Kidney epithelial cell (primary cell): Measurements from ENCODE around the gene PPP1R10. TPM values are rescaled to one million over a fixed set of nuclear protein-coding genes. Genes with fewer than 3 reads are reported as not detected.
"Not testable (repeated sequence)": the region's sequence is repeated elsewhere in the genome, so short reads cannot be mapped to it uniquely, and the experiment has no call there.

Experiments
- DNase-seq: peaks from one replicate; pipeline ENCODE4 v3.0.0-alpha.2; 2010; ENCODE audit warnings: low read depth
- H3K27me3 ChIP-seq: 2 replicates; pipeline ENCODE4 v1.6.0; 2011; ENCODE audit warnings: low read length; ENCODE audit not compliant: control insufficient read depth, insufficient read depth
- H3K36me3 ChIP-seq: 2 replicates; pipeline ENCODE4 v1.5.1; 2011; ENCODE audit warnings: low read length; ENCODE audit not compliant: control insufficient read depth, insufficient read depth
- H3K4me3 ChIP-seq: 2 replicates; pipeline ENCODE4 v1.5.1; 2011; ENCODE audit warnings: low read depth, mild to moderate bottlenecking, control low read depth, low read length
- CTCF ChIP-seq: IDR thresholded peaks from 2 replicates; pipeline ENCODE4 v1.5.1; 2011; ENCODE audit warnings: mild to moderate bottlenecking, moderate library complexity, low read length, control low read depth, inconsistent platforms; ENCODE audit not compliant: insufficient read depth, poor library complexity, severe bottlenecking
- total RNA-seq: library from RNA; depleted of rRNA; stranded (reverse); fragments of >200 nt; gene quantifications from 2 replicates; pipeline ENCODE4 v1.2.3, GENCODE V29; 2015

Gene PPP1R10
- total RNA-seq, 1 donor from 2014 or later, result 38.6 TPM

- H3K27me3 ChIP-seq, H3K36me3 ChIP-seq, DNase-seq, H3K4me3 ChIP-seq: not testable (repeated sequence)
- TF ChIP-seq CTCF, result peak; percentile 66
Observed at GRCh38 chr6:30597315-30598144, 19.5 kb downstream of the PPP1R10 start.

- Histone ChIP-seq H3K27me3 (no peaks in the 10 kb centered on the region), H3K36me3 (peaks cover 1% of the 10 kb centered on the region), H3K4me3 (no peak overlapping the region)
- DNase-seq, result no peak
- TF ChIP-seq CTCF, result no peak
Observed at GRCh38 chr6:30592287-30592686, 24.8 kb downstream of the PPP1R10 start.

DNA sequence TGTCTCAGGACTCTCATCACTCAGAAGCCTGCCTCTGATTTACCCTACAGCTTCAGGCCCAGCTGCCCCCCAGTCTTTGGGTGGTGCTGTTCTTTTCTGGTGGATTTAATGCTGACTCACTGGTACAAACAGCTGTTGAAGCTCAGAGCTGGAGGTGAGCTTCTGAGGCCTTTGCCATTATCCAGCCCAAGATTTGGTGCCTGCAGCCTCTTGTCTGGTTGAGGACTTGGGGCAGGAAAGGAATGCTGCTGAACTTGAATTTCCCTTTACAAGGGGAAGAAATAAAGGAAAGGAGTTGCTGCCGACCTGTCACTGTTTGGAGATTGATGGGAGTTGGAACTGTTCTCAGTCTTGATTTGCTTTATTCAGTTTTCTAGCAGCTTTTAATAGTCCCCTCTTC is 26.0 kb downstream of the PPP1R10 start:
- peaks cover 1% of the 10 kb centered on the region for H3K36me3 ChIP-seq
- no peak for TF ChIP-seq CTCF
- no peaks in the 10 kb centered on the region for H3K27me3 ChIP-seq
- peak; percentile 28 for DNase-seq
- no peak overlapping the region for H3K4me3 ChIP-seq

- H3K27me3 ChIP-seq, result no peaks in the 10 kb centered on the region
- H3K4me3 ChIP-seq, result no peak overlapping the region
- DNase-seq, result no peak
- TF ChIP-seq CTCF, result no peak
- H3K36me3 ChIP-seq, result peaks cover 1% of the 10 kb centered on the region
Observed at GRCh38 chr6:30590509-30590908, 26.5 kb downstream of the PPP1R10 start.

DNA sequence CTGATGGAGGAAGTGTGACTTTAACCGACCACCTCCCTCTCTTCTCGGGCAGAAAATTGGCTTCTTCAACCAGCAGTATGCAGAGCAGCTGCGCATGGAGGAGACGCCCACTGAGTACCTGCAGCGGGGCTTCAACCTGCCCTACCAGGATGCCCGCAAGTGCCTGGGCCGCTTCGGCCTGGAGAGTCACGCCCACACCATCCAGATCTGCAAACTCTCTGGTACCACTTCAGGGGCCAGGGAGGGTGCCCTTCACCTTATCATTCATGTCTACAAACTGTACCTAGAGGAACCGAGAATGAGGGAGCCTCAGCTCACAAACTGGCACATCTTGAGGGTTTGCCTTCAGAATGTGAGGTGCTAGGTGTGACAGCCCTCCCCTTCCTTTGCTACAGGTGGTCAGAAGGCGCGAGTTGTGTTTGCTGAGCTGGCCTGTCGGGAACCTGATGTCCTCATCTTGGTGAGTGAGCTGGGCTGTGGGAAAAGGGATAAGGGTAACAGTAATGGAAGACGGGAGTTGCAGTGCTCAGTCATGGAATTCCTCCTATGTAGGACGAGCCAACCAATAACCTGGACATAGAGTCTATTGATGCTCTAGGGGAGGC is 27.2 kb downstream of the PPP1R10 start:
- DNase-seq, result no peak
- TF ChIP-seq CTCF, result no peak
- Histone ChIP-seq H3K36me3 (peaks cover 3% of the 10 kb centered on the region), H3K4me3 (no peak overlapping the region), H3K27me3 (no peaks in the 10 kb centered on the region)
